HL-60/S4 treated with retinoic acid at 250 ng/mL for 4 days and 3 days (cell line): ENCODE measurements around the gene RRP1.

Experiments
- in situ Hi-C: fragments of 300-500 bp; cut with MboI; formaldehyde crosslinking; loops from 2 replicates; pipeline ENCODE4 v1.7.0; 2022; ENCODE audit warnings: low sequenced_read_pairs

RRP1 gene, protein sequence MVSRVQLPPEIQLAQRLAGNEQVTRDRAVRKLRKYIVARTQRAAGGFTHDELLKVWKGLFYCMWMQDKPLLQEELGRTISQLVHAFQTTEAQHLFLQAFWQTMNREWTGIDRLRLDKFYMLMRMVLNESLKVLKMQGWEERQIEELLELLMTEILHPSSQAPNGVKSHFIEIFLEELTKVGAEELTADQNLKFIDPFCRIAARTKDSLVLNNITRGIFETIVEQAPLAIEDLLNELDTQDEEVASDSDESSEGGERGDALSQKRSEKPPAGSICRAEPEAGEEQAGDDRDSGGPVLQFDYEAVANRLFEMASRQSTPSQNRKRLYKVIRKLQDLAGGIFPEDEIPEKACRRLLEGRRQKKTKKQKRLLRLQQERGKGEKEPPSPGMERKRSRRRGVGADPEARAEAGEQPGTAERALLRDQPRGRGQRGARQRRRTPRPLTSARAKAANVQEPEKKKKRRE

DNA sequence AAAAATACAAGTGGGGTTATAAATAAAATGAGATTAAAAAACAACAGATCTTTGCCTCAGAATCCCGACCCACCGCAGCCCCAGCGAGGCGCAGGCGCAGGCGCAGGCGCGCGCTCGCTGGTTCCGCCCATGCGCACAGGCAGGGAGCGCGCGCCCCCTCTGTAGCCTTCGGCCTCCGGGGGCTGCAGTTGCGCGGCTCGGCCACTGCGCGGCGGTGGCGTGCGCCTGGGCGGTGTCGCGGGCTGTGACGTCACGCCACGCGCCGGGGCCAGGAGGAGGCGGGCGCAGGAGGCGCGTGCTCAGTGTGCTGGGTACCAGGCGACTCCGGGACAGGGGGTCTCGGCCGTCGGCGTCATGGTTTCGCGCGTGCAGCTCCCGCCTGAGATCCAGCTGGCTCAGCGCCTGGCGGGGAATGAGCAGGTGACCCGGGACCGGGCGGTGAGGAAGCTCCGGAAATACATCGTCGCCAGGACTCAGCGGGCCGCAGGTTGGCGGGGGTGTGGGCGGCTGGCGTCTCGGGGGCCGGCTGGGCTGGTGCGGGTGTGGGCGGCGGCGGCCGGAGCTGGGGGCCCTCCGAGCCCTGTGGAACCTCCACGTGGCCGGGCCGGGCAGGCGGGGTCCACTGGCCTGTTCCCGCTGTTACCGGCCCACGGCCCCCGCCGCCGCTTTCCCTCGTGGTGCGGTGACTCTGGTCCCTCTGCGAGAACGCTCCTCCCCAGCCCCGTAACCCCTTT, at the start of gene RRP1:
TSS of gene RRP1 (plus strand) at position 302 of the 734 bp plus-strand sequence. CDS start at position 355, 53 bp downstream.
- in situ Hi-C loops, result loop anchor here (10.0 to 25.0 kb wide), 2 partner anchors 65 to 827 kb away; partner anchors contain the start of gene PKNOX1

DNA sequence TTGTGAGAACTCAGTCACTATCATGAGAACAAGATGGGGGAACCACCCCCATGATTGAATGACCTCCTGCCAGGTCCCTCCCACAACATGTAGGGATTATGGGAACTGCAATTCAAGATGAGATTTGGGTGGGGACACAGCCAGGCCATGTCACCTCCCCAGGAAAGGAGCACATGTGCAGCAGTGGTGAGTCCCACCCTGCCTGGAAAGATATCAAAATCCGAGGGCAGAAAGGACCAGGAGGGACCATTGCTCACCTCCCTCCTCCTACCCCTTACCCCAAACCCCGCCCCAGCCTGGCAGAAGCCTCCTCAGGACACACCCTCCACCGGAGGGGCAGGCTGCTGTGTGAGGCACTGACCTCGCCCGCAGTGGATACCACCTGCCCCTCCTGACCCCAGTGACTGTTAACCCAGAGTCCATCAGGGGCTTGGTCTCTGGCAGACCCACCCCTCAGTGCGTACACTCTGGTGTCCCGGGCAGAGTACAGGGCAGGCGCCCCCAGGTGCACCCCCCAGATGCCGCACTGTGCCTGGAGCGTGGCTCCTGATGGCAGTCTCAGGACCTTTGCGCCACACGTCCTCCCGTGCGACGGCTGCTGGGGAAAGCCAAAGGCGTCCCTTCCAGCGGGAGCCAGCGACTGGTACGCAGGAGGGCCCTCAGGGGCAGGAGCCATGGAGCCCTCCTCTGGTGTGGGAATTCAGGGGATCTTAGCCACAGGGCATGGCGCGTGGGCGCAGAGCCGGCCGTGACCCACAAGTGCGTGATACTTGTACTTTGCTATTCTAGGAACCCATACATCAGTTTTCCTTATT, 49.5 kb upstream of the RRP1 start:
- in situ Hi-C loops, result no loop called here

DNA sequence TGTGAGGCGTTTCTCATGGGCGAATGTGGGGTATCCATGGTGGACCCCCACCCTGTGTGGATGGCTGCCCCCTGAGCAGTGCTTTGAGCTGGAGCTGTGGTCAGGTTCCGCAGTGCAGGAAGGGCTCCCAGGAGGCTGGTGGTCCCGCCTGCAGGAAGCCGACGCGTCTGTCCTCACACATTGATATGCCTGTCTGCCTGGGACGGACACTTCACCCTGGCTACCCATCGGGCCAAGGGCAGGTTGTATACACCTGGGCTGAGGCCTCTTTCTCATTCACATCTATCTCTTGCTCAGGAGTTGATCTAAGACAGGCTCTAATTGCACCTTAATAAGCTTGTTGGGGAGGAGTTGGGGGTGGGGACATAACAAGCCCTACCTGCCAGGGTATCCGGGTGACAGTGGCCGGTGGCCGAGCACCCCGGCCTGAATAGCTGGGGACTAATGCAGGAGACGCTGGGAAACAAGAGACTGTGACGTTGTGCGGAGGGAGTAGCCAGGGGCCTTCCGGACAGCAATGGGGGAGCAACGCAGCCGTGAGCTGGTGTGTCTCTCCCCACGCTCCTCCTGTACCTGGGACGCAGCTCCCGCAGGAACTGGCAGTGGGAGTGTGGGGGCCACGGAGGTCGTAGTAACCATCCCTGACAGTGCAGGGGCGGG, 48.8 kb upstream of the RRP1 start:
- in situ Hi-C loops, result no loop called here

DNA sequence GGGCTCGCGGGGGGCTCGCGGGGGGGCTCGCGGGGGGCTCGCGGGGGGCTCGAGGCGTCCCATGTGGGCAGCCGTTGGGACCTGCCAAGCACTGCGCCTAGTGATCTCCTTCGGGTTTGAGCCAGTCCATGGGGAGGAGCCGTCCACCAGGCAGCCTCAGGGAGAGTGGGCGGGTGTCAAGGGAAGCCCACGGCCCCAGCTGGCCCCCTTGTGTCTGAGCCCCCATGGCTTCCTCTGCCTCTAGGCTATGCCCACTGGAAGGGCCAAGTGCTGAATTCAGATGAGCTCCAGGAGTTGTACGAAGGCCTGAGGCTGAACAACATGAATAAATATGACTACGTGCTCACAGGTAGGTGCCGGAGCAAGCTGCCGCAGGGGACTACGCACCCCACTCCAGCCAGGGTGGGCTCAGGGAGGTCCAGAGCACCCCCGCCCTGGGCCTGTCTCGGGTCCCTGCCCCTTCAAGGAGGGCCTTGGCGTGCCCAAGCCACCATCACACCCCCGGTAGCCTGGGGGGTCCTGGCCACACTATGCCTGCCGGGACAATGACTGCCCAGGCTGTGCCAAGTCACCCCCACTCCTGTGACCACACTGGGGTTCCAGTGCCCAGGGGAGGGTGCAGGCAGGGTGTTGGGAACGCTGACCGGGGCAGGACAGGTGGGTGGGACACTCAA, 47.8 kb upstream of the RRP1 start:
- in situ Hi-C loops, result no loop called here

DNA sequence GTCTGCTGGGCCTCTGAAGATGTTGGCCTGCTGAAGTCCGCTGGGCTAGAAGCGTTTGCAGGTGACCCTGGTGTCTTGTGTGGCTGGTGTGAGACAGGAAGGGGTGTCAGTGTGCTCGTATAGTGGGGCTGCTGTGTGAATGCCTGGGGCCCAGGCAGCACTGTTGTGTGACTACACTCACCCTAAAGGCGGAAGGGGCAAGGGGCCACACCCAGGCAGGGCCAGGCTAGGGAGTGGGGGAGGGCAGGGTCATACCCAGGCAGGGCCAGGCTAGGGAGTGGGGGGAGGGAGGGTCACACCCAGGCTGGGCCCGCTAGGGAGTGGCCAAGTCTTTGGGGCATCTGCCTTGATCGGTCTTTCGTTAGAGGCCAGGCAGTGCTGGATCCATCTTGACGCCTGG, 45.4 kb upstream of the RRP1 start:
- in situ Hi-C loops, result no loop called here

DNA sequence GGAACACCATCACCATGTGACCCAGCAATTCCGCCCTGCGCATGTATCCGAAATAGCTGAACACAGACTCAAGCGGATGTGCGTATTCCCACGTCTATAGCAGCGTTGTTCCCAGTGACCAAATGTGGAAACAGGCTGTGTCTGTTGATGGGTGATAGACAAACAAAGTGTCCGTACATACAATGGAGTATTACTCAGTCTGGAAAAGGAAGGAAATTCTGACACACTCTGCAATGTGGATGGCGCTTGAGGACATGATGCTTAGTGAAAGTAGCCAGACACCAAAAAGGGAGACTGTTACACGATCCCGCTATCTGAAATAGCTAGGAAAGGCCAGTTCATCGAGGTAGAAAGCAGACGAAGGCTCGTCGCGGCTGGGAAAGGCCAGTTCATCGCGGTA, 44.7 kb upstream of the RRP1 start:
- in situ Hi-C loops, result no loop called here

DNA sequence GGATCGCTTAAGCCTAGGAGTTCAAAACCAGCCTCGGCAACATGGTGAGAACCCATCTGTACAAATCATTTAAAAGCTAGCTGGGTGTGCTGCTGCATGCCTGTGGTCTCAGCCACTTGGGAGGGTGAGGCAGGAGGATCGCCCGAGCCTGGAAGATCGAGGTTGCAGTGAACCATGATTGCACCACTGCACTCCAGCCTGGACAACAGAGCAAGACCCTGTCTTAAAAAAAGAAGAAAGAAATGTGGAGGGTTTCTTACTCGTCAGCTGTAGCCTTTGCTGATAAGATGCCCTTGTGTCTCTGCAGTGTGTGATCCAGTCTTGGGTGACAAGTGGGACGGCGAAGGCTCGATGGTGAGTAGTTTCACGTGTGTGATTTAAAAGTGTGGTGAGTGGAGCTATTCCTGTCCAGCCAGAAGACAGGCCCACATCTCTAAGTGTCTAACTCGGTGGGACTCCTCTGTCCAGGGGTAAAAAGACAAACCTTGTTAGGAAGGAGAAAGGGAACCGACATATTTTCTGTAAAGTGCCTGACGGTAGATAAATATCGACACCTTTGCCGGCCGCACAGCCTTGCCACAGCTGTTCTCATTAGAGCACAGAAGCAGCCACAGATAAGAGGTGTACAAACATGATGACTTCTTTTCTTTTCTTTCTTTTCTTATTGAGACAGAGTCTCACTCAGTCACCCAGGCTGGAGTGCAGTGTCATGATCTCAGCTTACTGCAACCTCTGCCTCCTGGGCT, 43.4 kb upstream of the RRP1 start:
- in situ Hi-C loops, result no loop called here

DNA sequence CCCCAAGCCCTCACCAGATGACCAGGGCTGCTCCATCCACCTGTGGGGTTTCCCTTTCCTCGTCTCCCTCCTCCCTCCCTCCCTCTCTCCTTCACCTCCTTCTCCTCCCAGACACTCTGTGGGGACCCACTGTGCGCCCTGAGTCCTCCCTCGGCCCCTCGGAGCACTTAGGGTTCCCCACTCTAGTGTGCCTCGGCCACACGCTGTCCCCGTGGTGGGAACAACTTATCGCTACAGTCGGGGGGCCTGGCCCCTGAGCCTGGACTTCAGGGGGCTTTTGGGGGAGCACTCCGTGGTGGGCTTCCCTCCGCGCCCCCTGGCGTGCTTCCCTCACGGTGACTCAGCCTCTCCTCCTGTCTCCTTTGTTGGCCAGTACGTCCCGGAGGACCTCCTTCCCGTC, 40.8 kb upstream of the RRP1 start:
- in situ Hi-C loops, result no loop called here

DNA sequence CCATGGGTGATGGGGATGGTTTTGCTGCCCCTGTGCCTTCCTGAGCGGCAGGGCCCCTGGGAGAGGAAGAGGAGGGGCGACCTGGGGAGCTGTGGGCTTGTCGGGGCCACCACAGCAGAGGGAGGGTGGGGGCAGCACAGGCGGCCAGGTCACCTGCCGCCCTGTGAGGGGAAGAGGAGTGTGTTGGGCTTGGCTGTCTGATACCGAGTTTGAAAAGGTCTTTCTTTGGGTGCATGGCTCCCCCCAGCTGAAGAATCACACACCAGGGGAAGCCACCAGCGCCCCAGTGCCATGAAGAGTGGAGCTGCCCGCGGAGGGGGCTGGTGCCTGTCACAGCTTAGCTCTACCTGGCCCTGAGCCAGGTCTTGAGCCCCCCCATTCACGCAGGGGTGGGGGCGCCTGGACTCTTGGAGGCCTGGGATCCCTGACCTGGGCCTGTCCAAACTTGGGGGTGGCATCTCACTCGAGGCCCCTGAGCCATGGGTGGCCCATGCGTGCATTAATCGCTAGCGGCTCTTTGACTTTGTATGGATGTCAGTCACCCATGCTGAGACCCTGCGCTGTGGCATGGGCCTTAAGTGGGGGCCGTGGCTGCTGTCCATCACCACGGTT, 39.6 kb upstream of the RRP1 start:
- in situ Hi-C loops, result no loop called here

DNA sequence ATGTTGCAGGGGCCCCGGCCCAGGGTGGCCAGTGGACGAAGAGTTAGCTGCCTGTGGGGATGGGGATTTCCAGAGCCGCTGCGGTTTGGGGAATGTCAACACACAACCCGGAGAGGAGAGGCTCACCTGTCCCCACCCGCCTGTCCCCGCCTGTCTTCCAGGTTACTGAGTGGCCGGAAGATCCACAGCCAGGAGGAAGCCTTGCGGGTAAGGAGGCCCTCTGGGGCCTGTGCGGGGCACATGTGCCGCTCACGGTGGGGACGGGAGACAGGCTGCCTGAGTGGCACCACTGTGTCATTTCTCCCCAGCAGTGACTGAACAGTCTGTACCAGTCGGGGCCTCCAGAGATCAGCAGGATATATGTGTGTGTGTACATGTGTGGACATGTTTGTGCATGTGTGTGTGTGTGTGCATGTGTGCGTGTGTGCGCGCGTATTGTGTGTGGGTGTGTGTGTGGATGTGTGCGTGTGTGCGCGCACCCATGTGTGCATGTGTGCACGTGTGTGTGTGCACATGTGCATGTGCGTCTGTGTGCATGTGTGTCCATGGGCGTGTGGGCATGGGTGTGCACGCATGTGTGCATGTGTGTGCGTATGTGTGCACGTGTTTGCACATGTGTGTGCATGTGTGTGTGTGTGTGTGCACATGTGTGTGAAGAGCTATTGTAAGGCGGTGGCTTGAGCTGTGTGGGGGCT, 38.9 kb upstream of the RRP1 start:
- in situ Hi-C loops, result no loop called here

DNA sequence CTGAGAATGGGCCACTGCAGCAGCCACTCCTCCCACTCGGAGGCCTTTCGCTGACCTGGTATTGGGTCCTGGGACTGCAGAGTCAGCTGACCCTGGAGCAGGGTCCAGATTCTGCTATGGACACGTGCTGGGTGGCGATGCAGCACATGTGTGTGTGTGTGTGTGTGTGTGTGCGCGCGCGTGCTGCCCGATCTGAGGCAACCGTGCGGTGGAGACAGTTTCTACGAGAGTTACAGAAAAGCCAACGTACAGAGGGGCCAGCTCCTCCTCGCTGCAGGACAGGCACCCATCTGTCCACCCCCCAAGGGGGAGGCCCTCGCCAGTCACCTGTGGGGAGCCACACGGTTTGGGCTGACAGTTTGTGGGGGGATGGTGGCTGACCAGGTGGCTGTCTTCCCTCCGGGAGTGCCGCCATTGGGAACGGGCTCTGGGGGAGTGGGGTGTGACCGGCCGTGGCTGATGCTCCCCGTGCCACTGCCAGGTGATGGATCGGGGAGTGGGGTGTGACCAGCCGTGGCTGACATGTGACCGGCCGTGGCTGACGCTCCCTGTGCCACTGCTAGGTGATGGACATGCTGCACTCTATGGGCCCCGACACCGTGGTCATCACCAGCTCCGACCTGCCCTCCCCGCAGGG, 37.3 kb upstream of the RRP1 start:
- in situ Hi-C loops, result no loop called here

DNA sequence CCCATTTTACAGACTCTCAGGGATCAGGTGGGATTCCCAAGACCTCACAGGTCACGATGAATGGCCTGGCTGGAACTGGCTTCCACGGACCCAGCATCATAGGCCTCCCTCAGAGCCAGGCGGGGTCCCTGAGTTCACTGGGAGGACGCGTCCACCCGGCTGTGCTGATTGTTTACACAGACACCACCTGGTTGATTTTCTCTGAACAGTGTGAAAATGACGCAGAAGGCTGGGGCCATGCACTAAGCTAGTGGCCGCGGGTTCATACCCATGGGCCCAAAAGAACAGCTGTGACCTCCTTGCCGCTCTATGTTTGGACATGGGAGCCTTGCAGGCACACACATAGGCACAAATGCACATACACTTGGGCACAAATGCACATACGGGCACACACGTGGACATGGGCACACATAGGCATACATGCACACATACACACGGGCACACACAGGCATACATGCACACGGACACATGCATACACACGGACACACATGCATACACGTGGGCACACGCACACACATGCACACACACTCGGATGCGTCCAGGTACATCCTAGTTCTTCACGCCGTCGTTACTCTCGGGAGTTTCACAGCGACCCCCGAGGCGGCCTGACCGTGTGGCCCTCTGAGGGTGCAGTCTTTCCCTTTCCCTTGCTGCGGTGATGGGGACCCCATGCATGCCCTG, 36.5 kb upstream of the RRP1 start:
- in situ Hi-C loops, result no loop called here

DNA sequence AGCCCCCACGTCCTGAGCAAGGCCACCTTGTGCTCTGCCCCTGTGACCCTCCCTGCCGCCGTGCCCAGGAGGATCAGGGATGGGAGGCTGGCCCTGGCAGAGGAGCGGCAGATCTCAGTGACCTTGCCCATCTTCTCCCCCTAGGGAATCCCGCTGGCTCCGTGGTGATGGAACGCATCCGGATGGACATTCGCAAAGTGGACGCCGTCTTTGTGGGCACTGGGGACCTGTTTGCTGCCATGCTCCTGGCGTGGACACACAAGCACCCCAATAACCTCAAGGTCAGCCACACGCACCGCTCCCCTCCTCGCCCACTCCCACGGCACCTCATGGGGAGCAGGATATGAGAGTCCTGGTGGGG, 36.0 kb upstream of the RRP1 start:
- in situ Hi-C loops, result no loop called here

DNA sequence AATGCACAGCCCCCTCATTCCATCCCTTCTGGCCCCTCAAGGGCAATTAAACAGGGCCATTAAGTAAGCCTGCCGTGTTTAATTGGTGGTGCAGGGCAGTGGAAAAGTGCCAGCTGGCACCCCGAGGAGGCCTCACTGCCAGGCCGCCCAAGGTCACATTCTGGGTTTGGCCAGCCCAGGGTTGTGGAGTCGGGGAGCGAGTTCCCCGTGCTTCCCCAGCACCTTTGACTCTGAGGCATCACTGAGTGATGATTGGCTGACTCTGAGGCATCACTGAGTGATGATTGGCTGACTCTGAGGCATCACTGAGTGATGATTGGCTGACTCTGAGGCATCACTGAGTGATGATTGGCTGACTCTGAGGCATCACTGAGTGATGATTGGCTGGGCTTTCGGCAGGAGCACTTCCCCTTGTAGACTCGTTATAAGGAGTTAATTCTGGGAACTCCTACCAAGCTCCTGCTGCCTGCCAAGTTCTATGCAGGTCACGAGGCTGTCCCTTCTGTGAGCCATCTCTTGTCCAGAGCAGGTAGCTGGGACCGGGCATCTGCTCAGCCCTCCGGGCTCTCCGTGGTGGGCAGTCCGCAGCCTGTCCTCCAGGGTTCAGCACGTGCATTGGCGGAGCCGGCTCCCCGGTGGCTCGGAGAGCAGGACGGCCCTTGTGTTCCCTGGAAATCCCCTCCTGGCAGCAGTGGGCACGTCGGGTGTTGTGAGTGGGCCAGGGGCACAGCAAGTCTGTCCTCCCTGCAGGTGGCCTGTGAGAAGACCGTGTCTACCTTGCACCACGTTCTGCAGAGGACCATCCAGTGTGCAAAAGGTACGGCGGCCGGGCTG, 34.2 kb upstream of the RRP1 start:
- in situ Hi-C loops, result no loop called here

DNA sequence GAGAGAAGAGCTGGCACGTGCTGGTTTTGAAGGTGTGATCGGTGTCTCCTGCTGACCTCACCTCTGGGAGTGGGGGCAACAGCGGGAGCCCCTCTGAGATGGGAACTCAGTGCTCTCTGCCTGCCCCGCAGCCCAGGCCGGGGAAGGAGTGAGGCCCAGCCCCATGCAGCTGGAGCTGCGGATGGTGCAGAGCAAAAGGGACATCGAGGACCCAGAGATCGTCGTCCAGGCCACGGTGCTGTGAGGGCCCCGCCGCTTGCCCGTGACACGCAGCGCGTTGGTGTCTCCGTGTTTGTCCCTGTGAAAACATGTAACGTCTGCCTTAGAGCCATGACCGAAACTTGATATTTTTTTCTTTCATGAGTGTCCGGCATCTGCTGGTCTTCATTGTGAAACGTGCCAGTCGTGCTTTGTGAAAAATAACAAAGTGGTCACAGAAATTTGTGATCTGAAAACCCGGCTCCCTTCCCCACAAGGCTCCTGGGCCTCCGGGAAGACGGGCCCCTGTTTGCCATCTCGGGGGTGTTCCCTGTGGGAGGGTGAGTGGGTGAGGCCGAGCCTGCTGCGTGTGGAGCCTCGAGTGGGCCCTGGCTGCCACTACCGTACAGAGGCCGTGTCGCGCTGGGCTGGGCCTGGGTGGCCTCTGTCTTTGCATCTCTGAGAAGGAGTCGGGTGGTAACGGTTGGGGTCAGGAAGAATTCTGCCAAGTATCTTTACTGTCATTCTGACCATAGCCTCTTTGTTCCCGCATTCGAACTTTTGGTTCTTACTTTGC, 33.4 kb upstream of the RRP1 start:
- in situ Hi-C loops, result no loop called here

DNA sequence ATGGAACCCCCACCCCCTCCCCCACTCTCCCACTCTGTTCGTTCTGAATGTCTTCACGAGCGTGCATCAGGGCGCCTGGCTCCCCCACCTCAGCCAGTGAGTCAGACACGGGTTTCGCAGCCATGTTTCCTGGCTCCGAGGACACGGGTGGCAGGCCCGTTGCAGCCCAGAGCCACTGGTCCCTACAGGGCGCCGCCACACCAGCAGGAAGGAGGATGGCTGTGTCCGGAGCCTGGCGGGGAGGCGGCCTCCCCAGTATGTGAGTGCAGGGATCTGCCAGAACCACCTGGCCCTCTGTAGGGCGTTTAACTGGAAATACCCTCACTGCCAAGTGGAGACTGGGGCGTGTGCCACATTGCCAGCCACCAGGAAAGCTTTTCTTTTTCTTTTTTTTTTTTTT, 31.8 kb upstream of the RRP1 start:
- in situ Hi-C loops, result no loop called here
